SU-DHL-6 (cell line): ENCODE results near the gene KIF11.
A peak's percentile ranks its signal among the peaks of the same experiment; 100 is the strongest.

Experiments
- H2AFZ ChIP-seq: fragments of 200-600 bp; sonication (generic); 2 replicates; pipeline ENCODE4 v1.6.1; 2014; ENCODE audit warnings: low read depth, mild to moderate bottlenecking, moderate library complexity, mixed read lengths, antibody characterized with exemption, low read length; ENCODE audit not compliant: severe bottlenecking
- H3F3A ChIP-seq: fragments of 200-600 bp; shearing (Covaris generic); 2 replicates; pipeline ENCODE4 v1.6.0; 2016; ENCODE audit warnings: antibody characterized with exemption, mild to moderate bottlenecking; ENCODE audit not compliant: insufficient read depth
- H3K27ac ChIP-seq: fragments of 200-600 bp; sonication (generic); 2 replicates; pipeline ENCODE4 v1.5.1; 2016; ENCODE audit warnings: low read depth, mild to moderate bottlenecking, low read length, moderate library complexity, mixed read lengths
- H3K27me3 ChIP-seq: fragments of 200-600 bp; sonication (generic), shearing (Covaris generic); 2 replicates; pipeline ENCODE4 v1.6.0; 2014; ENCODE audit warnings: mild to moderate bottlenecking, low read length
- H3K36me3 ChIP-seq: fragments of 200-600 bp; sonication (generic); 2 replicates; pipeline ENCODE4 v1.6.1; 2014; ENCODE audit warnings: mild to moderate bottlenecking, low read length, mixed read lengths
- H3K4me2 ChIP-seq: fragments of 300-600, 200-600 bp; shearing (Covaris generic), sonication (generic); 2 replicates; pipeline ENCODE4 v1.6.0; 2014; ENCODE audit warnings: low read length, low read depth, mild to moderate bottlenecking; ENCODE audit not compliant: poor library complexity, severe bottlenecking
- H3K4me3 ChIP-seq: fragments of 200-600 bp; sonication (generic); 2 replicates; pipeline ENCODE4 v1.5.1; 2014; ENCODE audit warnings: antibody characterized with exemption, low read length, mild to moderate bottlenecking, mixed read lengths; ENCODE audit not compliant: insufficient read depth, poor library complexity, severe bottlenecking
- H3K79me2 ChIP-seq: fragments of 200-600 bp; sonication (generic); 2 replicates; pipeline ENCODE4 v1.6.1; 2014; ENCODE audit warnings: mild to moderate bottlenecking, low read length, moderate library complexity; ENCODE audit not compliant: insufficient read depth
- H3K9ac ChIP-seq: fragments of 200-600 bp; sonication (generic); 2 replicates; pipeline ENCODE4 v1.7.0; 2014; ENCODE audit warnings: mild to moderate bottlenecking, low read length
- H3K9me2 ChIP-seq: fragments of 200-600 bp; sonication (generic); replicated peaks from 2 replicates; pipeline ENCODE4 v1.6.1; 2014; ENCODE audit warnings: low read length; ENCODE audit not compliant: insufficient read depth
- H3K9me3 ChIP-seq: fragments of 200-600 bp; sonication (generic); 2 replicates; pipeline ENCODE4 v1.6.1; 2014; ENCODE audit warnings: low read length, mixed read lengths; ENCODE audit not compliant: insufficient read depth
- H4K20me1 ChIP-seq: fragments of 200-600 bp; sonication (generic); 2 replicates; pipeline ENCODE4 v1.6.1; 2014; ENCODE audit warnings: low read depth, mild to moderate bottlenecking, antibody characterized with exemption, low read length, moderate library complexity, mixed read lengths
- EZH2phosphoT487 ChIP-seq: fragments of 200-600 bp; sonication (generic), shearing (Covaris generic); conservative IDR thresholded peaks from 2 replicates; pipeline ENCODE4 v1.6.1; 2018; ENCODE audit warnings: mild to moderate bottlenecking, antibody characterized with exemption, low read length, moderate library complexity, mixed read lengths
- TF ChIP-seq, protein P1 (sequence below): fragments of 200-600 bp; sonication (generic); IDR thresholded peaks from one replicate; pipeline ENCODE4 v1.5.1; 2017; ENCODE audit warnings: antibody characterized with exemption, mild to moderate bottlenecking, low read length, moderate library complexity; ENCODE audit not compliant: insufficient read depth, poor library complexity, severe bottlenecking

The KIF11 gene

DNA sequence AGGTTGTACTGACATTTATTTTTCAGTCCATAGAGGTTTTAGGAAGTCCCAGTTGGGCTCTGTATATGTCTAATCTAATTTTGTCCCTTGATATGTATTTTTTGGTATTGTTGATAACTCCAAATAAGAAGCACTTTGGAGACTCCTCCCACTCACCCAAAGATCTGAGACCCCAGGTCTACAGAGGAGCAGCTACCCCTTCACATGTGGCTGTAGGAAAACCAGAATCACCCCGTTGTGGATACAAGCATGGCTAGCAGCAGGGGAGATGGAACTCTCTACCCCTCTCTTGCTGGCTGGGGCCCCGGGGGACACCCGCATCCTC, 106.2 kb downstream of the KIF11 start:
- H3K79me2 ChIP-seq: no peaks in the 10 kb centered on the region
- TF ChIP-seq, protein P1, sequence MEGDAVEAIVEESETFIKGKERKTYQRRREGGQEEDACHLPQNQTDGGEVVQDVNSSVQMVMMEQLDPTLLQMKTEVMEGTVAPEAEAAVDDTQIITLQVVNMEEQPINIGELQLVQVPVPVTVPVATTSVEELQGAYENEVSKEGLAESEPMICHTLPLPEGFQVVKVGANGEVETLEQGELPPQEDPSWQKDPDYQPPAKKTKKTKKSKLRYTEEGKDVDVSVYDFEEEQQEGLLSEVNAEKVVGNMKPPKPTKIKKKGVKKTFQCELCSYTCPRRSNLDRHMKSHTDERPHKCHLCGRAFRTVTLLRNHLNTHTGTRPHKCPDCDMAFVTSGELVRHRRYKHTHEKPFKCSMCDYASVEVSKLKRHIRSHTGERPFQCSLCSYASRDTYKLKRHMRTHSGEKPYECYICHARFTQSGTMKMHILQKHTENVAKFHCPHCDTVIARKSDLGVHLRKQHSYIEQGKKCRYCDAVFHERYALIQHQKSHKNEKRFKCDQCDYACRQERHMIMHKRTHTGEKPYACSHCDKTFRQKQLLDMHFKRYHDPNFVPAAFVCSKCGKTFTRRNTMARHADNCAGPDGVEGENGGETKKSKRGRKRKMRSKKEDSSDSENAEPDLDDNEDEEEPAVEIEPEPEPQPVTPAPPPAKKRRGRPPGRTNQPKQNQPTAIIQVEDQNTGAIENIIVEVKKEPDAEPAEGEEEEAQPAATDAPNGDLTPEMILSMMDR: no peak
- 0 out of 2 replicates have a peak, but pooled peaks have one; percentile 60 for TF ChIP-seq EZH2phosphoT487
- peak overlapping the region; percentile 45 for H3K9ac ChIP-seq
- H3F3A ChIP-seq: peaks cover 21% of the 10 kb centered on the region
- H2AFZ ChIP-seq: peak overlapping the region; percentile 97
- peaks cover 2% of the 10 kb centered on the region; the same call in 1 of the 2 replicates for H3K36me3 ChIP-seq
- H3K27me3 ChIP-seq: no peaks in the 10 kb centered on the region
- peak overlapping the region; percentile 62 for H3K4me2 ChIP-seq
- H3K9me2 ChIP-seq: no peaks in the 10 kb centered on the region
- no peak overlapping the region for H3K27ac ChIP-seq
- H4K20me1 ChIP-seq: no peaks in the 10 kb centered on the region
- H3K4me3 ChIP-seq: peak overlapping the region; percentile 45
- no peaks in the 10 kb centered on the region for H3K9me3 ChIP-seq

- Histone ChIP-seq H3K9me3 (no peaks in the 10 kb centered on the region), H2AFZ (peak overlapping the region; percentile 97), H3F3A (peaks cover 15% of the 10 kb centered on the region), H3K4me3 (peak overlapping the region; percentile 45), H3K9ac (peak overlapping the region; percentile 45), H4K20me1 (no peaks in the 10 kb centered on the region), H3K79me2 (no peaks in the 10 kb centered on the region), H3K27ac (no peak overlapping the region), H3K27me3 (no peaks in the 10 kb centered on the region), H3K4me2 (peak overlapping the region; percentile 62), H3K9me2 (no peaks in the 10 kb centered on the region), H3K36me3 (no peaks in the 10 kb centered on the region)
- 0 out of 2 replicates have a peak, but pooled peaks have one; percentile 9 for TF ChIP-seq EZH2phosphoT487
- TF ChIP-seq, protein P1: no peak
Measured at GRCh38 chr10:92699518-92700381, 106.8 kb downstream of the KIF11 start.

GRCh38 chr10:92702301-92702916, 109.5 kb downstream of the KIF11 start:
- Histone ChIP-seq H4K20me1 (no peaks in the 10 kb centered on the region), H3K27me3 (no peaks in the 10 kb centered on the region), H3K4me3 (no peak overlapping the region), H2AFZ (no peak overlapping the region), H3K4me2 (peak overlapping the region; percentile 43), H3K9me2 (no peaks in the 10 kb centered on the region), H3F3A (peaks cover 13% of the 10 kb centered on the region), H3K9me3 (no peaks in the 10 kb centered on the region), H3K79me2 (no peaks in the 10 kb centered on the region), H3K27ac (no peak overlapping the region), H3K36me3 (no peaks in the 10 kb centered on the region), H3K9ac (no peak overlapping the region)
- no peak for TF ChIP-seq EZH2phosphoT487
- TF ChIP-seq, protein P1: no peak
